Uterus (tissue), 4 donors: ENCODE data around the gene FHL3. TPM values are rescaled to one million over a fixed set of nuclear protein-coding genes. Genes with fewer than 3 reads are reported as not detected.

Experiments used
- DNase-seq, 2 donors: peaks; one replicate each; pipeline ENCODE4 v3.0.0-alpha.2; 2019 to 2020
- H3K27ac ChIP-seq, 2 donors: fragments of 200-600 bp; sonication (generic); 1 replicate in 1 of 2; 2 replicates in 1 of 2; pipeline ENCODE4 v1.5.1; 2016 to 2018
- H3K27me3 ChIP-seq, 2 donors: fragments of 200-600 bp; sonication (generic); one replicate each; pipeline ENCODE4 v1.5.1; 2018 to 2019; ENCODE audit warnings: control low read depth in 1 of 2
- H3K36me3 ChIP-seq, 2 donors: fragments of 200-600 bp; sonication (generic); one replicate each; pipeline ENCODE4 v1.5.1; 2019; ENCODE audit warnings: control low read depth in 1 of 2
- H3K4me1 ChIP-seq, 2 donors: fragments of 200-600 bp; sonication (generic); one replicate each; pipeline ENCODE4 v1.5.1; 2018 to 2019; ENCODE audit warnings: control low read depth in 1 of 2
- H3K4me3 ChIP-seq, 2 donors: fragments of 200-600 bp; sonication (generic); 1 replicate in 1 of 2; 2 replicates in 1 of 2; pipeline ENCODE4 v1.5.1; 2018 to 2019; ENCODE audit warnings: mild to moderate bottlenecking in 1 of 2
- H3K9me3 ChIP-seq, 2 donors: fragments of 200-600 bp; sonication (generic); one replicate each; pipeline ENCODE4 v1.5.1; 2019; ENCODE audit warnings: control low read depth in 1 of 2
- POLR2A ChIP-seq, 2 donors: fragments of 450-650 bp; IDR thresholded peaks; one replicate each; pipeline ENCODE4 v1.6.1; 2016; ENCODE audit warnings: antibody characterized with exemption in 2 of 2, mild to moderate bottlenecking in 1 of 2, moderate library complexity in 1 of 2
- intact Hi-C: fragments of 100-400 bp; cut with DNase I; formaldehyde crosslinking; loops from one replicate; pipeline ENCODE4 v1.15.1; 2023; ENCODE audit warnings: low total_unique reads
- total RNA-seq, 4 donors: library from RNA; depleted of rRNA in 3 of 4; stranded (reverse); fragments of >200 nt in 3 of 4; gene quantifications; one replicate each; pipeline versions ENCODE4 v1.1.0 to v1.2.4, GENCODE V29; 2014 to 2023
- TF ChIP-seq, protein P1 (sequence below), 4 experiments: fragments of 200-600 bp in 2 of 4; fragments of 450-650 bp in 2 of 4; sonication (generic) in 2 of 4; IDR thresholded peaks; one replicate each; pipeline ENCODE4 v1.5.1; 2016 to 2019; ENCODE audit warnings: antibody characterized with exemption in 4 of 4, mild to moderate bottlenecking in 2 of 4, moderate library complexity in 1 of 4
- donor health status: DM: yes; HTN: yes; CAD: no.

The FHL3 gene
- total RNA-seq, 4 donors from 2014 or later, result 21.0 to 97.5 (median 42.1) TPM

DNA sequence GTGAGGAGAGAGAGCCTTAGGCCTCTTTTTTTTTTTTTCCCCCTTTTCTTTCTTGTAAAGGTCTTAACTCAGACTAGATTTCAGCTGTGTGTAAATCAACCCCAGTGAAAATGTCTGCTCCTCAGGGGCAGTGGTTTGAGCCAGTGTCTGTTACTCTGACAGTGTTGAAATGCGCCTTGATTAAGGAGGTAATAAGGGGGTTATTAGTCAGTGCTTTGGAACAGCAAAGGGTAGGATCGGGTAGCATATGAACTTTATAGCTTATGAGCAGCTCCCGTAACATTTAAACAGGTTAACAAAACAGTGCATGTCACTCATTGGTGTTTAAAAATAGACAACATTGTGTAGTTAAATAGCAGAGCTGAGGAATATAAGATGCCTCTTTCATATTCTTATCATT is 17.5 kb upstream of the FHL3 start:
- no peaks in the 10 kb centered on the region for H3K36me3 ChIP-seq
- H3K4me3 ChIP-seq, result no peak overlapping the region
- H3K27ac ChIP-seq, result no peak overlapping the region
- no peaks in the 10 kb centered on the region for H3K4me1 ChIP-seq
- DNase-seq, result no peak
- no peaks in the 10 kb centered on the region for H3K9me3 ChIP-seq
- no peaks in the 10 kb centered on the region for H3K27me3 ChIP-seq
- intact Hi-C loops, result no loop called here
- TF ChIP-seq, protein P1, sequence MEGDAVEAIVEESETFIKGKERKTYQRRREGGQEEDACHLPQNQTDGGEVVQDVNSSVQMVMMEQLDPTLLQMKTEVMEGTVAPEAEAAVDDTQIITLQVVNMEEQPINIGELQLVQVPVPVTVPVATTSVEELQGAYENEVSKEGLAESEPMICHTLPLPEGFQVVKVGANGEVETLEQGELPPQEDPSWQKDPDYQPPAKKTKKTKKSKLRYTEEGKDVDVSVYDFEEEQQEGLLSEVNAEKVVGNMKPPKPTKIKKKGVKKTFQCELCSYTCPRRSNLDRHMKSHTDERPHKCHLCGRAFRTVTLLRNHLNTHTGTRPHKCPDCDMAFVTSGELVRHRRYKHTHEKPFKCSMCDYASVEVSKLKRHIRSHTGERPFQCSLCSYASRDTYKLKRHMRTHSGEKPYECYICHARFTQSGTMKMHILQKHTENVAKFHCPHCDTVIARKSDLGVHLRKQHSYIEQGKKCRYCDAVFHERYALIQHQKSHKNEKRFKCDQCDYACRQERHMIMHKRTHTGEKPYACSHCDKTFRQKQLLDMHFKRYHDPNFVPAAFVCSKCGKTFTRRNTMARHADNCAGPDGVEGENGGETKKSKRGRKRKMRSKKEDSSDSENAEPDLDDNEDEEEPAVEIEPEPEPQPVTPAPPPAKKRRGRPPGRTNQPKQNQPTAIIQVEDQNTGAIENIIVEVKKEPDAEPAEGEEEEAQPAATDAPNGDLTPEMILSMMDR (IDR thresholded peaks at IDR 0.05), result no peak
- TF ChIP-seq POLR2A (IDR thresholded peaks at IDR 0.05), result no peak

GRCh38 chr1:38021969-38022368 is 16.7 kb upstream of the FHL3 start:
- no peak for DNase-seq
- TF ChIP-seq, protein P1 (IDR thresholded peaks at IDR 0.05), result no peak
- no peak for TF ChIP-seq POLR2A (IDR thresholded peaks at IDR 0.05)
- no peaks in the 10 kb centered on the region for H3K4me1 ChIP-seq
- intact Hi-C loops, result no loop called here
- H3K36me3 ChIP-seq, result no peaks in the 10 kb centered on the region
- H3K9me3 ChIP-seq, result no peaks in the 10 kb centered on the region
- H3K27ac ChIP-seq, result no peak overlapping the region
- no peaks in the 10 kb centered on the region for H3K27me3 ChIP-seq
- H3K4me3 ChIP-seq, result no peak overlapping the region

DNA sequence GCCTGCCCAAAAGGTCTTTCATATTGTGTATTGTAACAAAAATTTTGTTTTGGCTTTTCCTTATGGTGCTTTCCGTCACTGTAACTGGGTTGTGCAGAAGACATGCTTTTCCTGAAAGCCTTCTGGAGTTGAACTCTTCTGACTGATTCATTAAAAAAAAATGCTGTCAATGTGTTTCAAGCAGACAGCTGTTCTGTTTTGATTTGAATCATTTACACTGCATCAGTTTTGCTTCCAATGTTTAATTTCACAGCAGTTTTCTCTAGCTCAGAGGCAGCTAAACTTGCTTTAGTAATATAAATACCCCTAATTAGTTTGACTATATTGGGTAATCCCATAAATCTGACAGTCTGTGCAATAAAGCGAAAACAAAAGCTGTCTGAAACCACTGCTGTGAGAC is 15.1 kb upstream of the FHL3 start:
- TF ChIP-seq POLR2A (IDR thresholded peaks at IDR 0.05), result no peak
- TF ChIP-seq, protein P1 (IDR thresholded peaks at IDR 0.05), result no peak
- Histone ChIP-seq H3K9me3 (no peaks in the 10 kb centered on the region), H3K27ac (no peak overlapping the region), H3K4me3 (no peak overlapping the region), H3K36me3 (no peaks in the 10 kb centered on the region), H3K4me1 (no peaks in the 10 kb centered on the region), H3K27me3 (no peaks in the 10 kb centered on the region)
- intact Hi-C loops, result no loop called here
- DNase-seq, result no peak

GRCh38 chr1:38018864-38019343 is 13.6 kb upstream of the FHL3 start:
- no peak for DNase-seq
- Histone ChIP-seq H3K9me3 (no peaks in the 10 kb centered on the region), H3K27ac (no peak overlapping the region), H3K4me3 (no peak overlapping the region), H3K36me3 (no peaks in the 10 kb centered on the region), H3K4me1 (peaks cover 4 to 7% of the 10 kb centered on the region in 2 donors), H3K27me3 (no peaks in the 10 kb centered on the region)
- TF ChIP-seq POLR2A (IDR thresholded peaks at IDR 0.05), result no peak
- TF ChIP-seq, protein P1 (IDR thresholded peaks at IDR 0.05), result peak; percentile 53 to 71 (median 60)
- intact Hi-C loops, result no loop called here

GRCh38 chr1:38015978-38016725 is 10.8 kb upstream of the FHL3 start:
- Histone ChIP-seq H3K4me3 (no peak overlapping the region), H3K27me3 (no peaks in the 10 kb centered on the region), H3K4me1 (peaks cover 10 to 12% of the 10 kb centered on the region in 2 donors), H3K36me3 (no peaks in the 10 kb centered on the region), H3K9me3 (no peaks in the 10 kb centered on the region), H3K27ac (peak overlapping the region; percentile 19 to 35)
- no peak for TF ChIP-seq POLR2A (IDR thresholded peaks at IDR 0.05)
- TF ChIP-seq, protein P1 (IDR thresholded peaks at IDR 0.05), result no peak
- DNase-seq, result no peak
- intact Hi-C loops, result no loop called here
